ENCODE measurements around the gene HPSE.
"Not testable (repeated sequence)": the region's sequence is repeated elsewhere in the genome, so short reads cannot be mapped to it uniquely, and the experiment has no call there.

DNA sequence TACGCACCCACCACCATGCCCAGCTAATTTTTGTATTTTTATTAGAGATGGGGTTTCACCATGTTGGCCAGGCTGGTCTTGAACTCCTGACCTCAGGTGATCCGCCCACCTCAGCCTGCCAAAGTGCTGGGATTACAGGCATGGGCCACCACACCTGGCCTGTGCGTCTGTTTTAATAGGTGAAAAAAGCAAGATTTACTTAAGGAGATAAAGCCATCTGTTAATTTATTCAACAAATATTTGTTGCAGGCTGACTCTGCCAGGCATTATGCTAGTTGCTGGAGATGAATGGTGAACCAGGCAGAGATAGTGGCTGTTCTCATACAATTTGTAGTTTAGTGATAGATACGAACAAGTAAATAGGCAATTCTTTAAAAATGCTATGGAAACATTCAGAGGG, 9.3 kb downstream of the HPSE start:
- TF ChIP-seq, protein P1, sequence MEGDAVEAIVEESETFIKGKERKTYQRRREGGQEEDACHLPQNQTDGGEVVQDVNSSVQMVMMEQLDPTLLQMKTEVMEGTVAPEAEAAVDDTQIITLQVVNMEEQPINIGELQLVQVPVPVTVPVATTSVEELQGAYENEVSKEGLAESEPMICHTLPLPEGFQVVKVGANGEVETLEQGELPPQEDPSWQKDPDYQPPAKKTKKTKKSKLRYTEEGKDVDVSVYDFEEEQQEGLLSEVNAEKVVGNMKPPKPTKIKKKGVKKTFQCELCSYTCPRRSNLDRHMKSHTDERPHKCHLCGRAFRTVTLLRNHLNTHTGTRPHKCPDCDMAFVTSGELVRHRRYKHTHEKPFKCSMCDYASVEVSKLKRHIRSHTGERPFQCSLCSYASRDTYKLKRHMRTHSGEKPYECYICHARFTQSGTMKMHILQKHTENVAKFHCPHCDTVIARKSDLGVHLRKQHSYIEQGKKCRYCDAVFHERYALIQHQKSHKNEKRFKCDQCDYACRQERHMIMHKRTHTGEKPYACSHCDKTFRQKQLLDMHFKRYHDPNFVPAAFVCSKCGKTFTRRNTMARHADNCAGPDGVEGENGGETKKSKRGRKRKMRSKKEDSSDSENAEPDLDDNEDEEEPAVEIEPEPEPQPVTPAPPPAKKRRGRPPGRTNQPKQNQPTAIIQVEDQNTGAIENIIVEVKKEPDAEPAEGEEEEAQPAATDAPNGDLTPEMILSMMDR (IDR thresholded peaks at IDR 0.05), result not testable (repeated sequence)
- not testable (repeated sequence) for TF ChIP-seq REST (IDR thresholded peaks at IDR 0.05; ENCODE audit: insufficient read depth in 1 of 2, low read depth in 2 of 2, low read length in 1 of 2); POLR2AphosphoS5 (IDR thresholded peaks at IDR 0.05; ENCODE audit: low read depth, low read length)

Measured in Panc1 (cell line).